ENCODE measurements around the gene HMSD.
"Not testable (repeated sequence)": the region's sequence is repeated elsewhere in the genome, so short reads cannot be mapped to it uniquely, and the experiment has no call there.

Gene HMSD, protein sequence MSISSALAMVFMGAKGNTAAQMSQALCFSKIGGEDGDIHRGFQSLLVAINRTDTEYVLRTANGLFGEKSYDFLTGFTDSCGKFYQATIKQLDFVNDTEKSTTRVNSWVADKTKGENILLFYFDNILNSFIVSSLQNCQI

DNA sequence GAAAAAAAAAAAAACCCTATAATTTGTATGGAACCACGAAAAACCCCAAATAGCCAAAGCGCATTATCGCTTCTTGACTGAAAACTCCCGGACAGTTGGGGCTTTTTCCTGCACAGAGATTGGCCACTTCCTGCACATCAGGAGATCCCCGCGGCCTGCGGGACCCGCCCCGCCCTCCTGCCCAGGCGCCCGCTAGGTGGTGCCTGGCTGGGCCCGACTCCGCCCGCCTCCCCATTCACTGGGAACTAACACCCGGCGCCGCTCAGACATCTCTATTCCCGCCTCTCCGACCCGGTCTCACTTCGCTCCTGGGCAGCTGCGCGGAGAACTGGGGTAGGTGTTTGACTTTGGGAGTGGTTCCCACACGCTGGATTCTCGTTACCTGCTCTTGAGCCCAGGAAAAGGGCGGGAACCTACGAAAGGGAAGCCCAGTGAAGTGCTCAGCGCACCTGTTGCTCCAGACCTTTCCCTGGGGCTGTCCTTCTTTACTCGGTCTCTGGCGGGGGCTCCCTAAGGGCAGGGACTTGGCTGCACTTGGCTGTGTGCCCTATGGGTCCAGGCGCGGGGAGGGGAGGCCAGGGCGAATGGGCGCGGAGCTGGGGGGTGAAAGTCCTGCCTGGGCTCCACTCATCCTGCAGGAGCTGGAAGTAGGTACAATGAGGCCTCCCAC lies at the start of gene HMSD:
Gene HMSD (plus strand): TSS at position 234 of the 670 bp plus-strand sequence. CDS start 4,155 bp downstream, outside the sequence.
- DNase-seq, result peak; percentile 66

DNA sequence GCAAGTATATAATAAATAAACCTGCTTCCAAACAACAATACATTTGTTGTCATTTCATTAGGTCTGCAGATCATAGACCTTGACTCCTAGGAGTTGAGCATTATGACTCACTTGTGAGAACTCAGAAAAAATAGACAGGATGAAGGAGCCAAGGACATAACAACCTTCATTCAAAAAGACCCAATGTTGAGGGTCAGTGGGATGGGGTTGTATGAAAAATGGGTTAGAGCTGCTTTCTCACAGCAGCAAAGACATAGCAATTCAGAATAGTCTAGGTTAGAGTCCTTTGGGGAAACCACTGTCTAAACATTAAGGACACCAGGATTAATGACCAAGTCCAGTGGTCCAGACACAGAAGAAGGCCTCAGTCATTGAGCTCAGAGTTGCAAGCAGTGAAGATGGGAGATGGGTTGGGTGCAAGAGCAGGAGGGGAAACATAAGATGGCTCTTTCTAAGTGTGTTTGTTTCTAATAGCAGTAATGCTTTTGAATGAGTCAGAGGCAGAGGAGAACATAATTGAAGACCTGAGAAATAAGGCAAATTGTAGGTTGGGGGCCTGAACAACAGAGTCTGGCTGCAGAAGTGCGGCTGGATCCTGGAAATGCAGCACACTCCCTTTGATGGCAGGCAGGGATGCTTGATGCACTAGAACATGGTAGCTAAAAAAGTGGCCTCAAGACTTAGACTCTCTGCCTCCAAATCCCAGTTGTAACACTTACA lies 45.1 kb upstream of the HMSD start:
- DNase-seq, result no peak

DNA sequence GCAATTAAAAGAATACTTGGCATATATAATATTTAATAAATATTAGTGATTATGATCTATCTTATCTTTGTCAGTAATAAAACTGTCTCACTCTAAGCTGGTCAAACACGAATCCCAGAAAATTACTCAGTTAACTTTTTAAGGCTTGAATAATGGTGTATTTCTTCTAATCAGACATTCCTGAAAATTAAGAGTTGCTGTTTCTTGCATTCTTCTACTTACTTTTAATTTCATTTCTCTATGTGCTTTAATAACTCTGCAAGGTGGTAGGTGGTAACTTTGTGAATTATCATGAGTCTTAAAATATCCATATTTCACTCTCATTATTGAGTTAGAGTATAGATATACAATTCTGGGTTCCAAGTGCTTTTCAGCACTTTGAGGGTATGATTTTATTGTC lies 44.4 kb upstream of the HMSD start:
- no peak for DNase-seq

DNA sequence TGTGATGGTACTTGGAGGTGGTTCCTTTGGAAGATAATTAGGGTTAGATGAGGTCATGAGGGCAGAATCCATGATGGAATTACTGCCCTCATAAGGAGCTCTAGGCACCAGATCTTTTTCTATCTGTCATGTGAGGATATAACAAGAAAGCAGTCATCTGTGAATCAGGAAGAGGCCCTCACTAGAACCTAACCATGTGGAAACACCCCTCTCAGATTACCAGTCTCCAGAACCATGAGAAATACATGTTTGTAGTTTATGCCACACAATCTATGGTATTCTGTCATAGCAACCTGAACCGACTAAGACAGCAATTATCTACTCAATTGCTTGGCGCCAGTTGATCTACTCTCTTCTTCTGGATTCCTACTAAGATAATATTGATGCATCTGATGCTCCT lies 43.7 kb upstream of the HMSD start:
- no peak for DNase-seq

DNA sequence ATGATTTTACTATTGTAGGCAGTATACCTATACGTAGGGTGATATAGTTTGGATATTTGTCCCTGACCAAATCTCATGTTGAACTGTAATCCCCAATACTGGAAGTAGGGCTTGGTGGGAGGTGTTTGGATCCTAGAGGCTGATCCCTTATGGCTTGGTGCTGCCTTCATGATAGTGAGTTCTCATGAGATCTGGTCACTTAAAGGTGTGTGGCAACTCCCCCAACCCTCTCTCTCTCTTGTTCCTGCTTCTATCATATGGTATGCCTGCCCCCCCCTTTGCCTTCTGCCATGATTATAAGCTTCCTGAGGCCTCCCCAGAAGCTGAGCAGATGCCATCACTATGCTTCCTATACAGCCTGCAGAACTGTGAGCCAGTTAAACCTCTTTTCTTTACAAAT lies 43.0 kb upstream of the HMSD start:
- no peak for DNase-seq

DNA sequence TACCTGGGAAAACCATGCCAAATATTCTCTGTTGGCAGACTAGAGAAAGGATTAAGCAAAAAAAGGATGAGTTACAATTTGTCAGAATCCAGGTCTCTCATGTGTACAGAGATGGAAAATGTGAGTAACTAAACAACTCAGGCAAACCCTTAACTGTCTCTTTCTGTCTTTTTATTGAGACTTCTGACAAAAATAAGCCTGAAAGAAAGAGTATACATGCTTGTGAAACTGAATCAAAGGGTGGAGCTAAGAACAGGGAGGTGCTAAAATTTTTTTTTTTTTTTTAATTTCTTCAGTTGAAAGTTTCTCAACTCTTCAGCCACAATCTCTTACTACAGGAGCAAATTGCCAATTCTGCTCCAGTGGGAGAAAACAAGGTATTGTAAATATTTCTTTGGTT lies 41.4 kb upstream of the HMSD start, which contains the start of gene SERPINB10:
Gene SERPINB10 (plus strand): TSS at position 295 of the 400 bp plus-strand sequence. CDS start 7,553 bp downstream, outside the sequence.
- DNase-seq, result no peak

DNA sequence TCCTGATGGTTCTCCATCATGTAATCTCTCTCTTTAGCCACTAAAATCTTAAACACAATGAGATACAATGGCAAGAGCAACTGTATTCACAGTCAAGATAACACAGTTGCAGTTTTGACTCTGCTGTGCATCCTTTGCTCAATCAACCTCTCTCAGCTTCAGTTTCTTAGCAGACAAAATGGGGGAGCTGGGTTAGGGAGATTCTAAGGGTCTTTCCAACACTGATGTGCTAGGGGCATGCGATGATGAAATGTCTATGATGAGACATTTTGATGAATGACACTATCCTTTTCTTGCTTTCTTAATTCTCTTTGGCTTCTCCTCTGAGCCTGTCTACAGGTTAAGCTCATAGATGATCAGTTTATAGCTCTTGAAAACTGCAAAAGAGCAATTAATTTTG lies 40.2 kb upstream of the HMSD start:
- DNase-seq, result no peak

DNA sequence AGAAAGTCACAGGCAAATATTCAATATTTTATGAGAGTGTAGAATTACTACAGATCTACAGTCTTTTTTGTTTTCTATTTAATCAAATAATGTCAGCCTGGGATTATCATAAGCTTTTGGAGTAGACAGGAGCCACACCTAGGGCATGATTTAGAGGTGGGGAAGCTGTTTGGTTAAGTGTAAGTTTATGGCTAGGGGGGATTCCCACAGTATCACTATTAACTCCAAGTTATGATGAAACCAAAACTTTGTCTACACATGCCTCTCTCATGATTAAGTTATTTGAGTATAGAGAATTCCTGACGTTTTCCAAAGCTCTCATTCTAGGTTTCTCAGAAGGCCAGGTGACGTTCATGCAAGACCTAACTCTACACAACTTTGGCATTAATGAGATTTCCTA lies 39.2 kb upstream of the HMSD start:
- no peak for DNase-seq

DNA sequence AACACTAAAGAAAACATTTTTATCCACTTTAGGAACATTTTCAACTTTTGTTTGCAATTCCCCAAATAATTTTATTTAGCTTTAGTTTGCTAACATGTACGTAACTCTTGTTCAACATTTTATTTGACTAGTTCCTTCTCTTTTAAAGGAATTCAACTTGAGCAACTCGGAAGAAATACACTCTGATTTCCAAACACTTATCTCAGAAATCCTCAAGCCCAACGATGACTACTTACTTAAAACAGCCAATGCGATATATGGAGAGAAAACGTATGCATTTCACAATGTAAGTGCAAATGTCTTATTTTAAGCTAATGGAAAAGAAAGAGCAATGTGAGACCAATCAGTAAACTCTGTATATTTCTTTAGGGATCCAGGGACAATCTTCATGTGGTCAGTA lies 31.3 kb upstream of the HMSD start:
- no peak for DNase-seq

DNA sequence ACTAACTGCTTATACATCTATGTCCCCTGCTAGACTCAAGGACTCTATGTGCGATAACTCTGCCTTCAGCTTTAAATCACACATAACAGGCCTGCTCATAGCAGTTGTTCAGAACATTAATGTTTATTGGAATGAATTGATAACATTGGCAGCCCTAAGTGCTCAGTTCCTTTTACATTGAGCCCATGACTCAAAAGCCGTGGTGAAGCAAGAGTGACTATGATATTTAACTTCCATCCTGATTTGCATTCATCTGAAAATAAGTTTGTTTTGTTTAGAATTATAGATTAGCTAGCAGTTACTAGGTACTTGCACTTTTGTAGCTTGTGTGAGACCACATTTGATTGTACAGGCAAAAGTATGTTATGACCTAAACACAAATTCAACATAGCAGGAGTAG lies 27.1 kb upstream of the HMSD start:
- DNase-seq, result no peak

DNA sequence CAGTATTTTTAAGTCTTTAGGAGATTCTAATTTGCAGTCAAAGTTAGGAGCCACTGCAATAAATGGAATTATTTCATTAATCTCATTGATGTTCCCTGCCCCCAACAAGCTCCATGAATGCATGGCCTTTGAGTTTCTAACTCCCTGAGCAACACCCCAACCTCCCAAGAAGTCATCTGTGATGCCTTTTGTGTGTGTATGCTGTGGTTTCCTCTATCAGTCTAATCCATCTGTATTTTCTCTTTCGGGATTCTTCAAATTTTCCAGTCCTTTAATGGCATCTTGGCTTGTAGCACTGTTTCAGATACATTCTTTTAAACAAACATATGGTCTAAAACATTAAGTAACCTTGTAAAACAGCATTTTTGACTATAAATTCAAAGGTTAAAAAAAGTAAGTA lies 24.6 kb upstream of the HMSD start:
- DNase-seq, result no peak

DNA sequence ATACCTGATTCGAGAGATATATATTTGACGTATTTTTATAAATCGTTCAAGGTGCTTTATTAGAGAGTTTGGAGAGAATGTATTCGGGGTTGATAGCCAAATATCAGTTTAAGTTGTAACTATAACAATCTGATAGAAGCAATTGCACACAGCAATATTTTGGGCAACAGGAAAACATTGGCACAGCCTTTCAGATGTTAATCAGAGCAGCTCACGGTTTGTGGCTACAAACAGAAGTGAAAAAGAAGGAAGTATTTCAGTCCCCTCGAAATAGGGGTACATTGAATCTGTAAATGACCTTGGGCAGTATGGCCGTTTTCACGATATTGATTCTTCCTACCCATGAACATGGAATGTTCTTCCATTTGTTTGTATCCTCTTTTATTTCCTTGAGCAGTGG lies 20.8 kb upstream of the HMSD start:
- no peak for DNase-seq

DNA sequence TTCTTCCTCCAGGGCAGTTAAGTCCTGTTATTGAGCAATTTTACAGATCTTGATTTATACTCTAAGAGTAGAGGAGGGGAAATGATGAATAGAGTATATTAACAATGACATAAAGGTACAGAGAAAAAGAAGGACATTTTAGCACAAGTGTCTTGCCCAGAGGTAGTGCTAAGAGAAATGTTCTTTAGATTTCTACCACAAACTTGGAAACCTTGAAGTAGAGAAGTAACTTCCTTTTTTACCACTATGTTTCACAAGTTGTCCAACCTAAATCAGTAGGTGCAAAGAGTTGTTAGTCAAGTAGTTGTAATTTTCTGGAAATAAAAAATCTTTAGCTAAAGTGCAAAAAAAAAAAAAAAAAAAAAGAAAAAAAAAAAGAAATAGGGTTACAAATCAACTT lies 19.7 kb upstream of the HMSD start:
- DNase-seq, result not testable (repeated sequence)

DNA sequence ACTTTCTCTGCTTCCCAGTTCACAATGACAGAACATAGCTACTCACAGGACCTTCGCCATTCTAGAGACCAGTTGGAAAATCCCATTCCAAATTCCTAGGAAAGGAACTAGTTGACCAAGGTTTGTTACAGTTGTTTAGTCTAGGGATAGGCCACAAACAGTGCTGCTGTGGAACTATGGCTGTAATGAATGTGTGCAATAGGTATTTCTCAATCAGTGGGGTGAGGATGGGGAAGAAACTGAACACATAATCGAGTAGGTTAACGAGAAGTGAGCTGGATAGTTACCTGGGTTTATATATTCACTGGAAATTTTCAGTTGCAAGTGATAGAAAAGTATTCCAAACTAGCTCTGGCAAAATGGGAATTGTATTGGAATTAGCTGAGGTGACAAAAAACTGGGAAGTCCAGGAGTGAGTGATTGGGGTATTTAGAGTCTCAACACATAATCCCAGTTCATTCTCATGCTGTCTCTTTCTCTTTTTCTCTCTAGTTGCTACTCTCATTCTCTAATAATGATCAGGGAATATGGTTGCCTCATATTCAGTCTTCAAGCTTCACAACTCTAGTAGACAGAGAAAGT lies 18.2 kb upstream of the HMSD start:
- no peak for DNase-seq

DNA sequence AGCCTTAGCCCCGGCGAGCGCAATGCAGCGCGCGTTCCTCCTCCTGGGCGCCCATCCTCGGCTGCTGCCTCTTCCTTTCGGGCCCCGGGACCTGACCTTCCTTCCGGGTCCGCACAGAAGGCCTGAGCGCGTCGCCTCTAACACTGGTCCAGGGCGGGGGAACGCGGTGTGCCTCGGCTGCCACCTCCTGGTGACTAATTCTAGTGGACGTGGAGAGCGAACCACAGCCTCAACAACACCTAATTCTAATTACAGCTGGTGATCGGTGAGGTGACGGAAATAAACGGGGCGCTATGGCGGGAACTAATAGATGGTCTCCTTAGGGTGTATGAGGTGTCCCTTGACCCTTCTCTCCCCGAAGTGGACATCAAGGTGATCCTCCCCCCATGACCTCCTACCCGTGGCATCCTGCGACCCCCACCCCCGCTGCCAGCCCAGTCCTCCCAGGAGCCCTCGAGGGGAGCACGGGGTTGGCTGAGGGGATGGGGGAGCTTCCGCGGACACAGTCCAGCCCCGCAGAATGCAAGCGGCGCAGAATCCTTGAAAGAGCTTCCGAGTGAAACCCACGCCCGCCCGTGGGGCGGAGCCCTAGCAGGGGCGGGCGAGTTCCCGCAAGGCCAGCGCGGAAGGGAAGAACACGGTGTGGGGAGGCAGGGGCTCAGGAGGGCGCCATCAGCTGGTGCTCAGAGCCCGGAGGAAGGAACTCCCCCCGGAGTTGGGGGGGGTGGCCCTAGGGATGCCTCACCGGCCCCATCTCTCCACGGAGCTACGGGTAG lies 12.8 kb upstream of the HMSD start:
- DNase-seq, result peak; percentile 60

DNA sequence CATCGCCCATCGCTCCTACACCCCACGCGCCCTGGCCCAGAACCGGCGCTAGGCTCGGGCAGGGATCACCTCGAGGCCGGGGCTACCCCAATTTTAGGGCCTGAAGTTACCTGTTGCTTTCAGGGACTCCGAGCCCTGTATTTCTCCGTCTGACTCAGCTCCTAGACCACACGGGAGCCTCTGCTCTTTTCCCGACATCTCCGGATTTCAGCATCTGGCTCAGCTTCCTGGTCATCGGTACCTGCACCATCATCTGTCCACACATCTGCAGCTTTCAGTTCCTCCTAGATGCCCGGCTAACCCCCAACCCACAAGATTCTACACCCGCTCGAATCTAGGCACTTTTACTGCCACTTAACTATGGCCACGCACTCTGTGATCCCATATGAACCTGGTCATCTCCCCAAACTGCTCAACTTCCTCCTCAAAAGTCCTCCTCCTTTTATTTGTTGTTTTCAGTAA lies 12.1 kb upstream of the HMSD start:
- peak; percentile 4 for DNase-seq

DNA sequence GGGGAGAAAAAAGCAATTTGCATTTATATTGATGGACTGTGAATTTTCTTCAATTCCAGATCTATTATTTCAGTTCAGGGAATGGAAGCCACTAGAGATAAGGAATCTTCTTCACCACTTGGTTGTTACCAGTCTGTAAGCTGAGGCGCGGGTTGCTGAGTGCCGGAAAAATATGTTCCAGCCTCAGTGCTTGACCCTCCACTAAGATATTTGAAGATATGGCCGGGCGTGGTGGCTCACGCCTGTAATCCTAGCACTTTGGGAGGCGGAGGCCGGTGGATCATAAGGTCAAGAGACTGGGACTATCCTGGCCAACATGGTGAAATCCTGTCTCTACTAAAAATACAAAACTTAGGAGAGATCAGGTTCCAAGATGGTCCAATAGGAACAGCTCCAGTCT lies 9.1 kb upstream of the HMSD start:
- no peak for DNase-seq

DNA sequence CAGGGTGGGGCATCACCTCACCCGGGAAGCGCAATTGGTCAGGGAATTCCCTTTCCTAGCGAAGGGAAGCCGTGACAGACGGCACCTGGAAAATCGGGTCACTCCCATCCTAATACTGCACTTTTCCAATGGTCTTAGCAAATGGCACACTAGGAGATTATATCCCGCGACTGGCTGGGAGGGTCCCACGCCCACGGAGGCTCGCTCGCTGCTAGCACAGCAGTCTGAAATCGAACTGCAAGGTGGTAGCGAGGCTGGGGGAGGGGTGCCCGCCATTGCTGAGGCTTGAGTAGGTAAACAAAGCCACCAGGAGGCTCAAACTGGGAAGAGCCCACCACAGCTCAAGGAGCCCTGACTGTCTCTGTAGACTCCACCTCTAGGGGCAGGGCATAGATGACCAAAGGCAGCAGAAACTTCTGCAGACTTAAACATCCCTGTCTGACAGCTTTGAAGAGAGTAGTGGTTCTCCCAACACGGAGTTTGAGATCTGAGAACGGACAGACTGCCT lies 8.5 kb upstream of the HMSD start:
- DNase-seq, result not testable (repeated sequence)

DNA sequence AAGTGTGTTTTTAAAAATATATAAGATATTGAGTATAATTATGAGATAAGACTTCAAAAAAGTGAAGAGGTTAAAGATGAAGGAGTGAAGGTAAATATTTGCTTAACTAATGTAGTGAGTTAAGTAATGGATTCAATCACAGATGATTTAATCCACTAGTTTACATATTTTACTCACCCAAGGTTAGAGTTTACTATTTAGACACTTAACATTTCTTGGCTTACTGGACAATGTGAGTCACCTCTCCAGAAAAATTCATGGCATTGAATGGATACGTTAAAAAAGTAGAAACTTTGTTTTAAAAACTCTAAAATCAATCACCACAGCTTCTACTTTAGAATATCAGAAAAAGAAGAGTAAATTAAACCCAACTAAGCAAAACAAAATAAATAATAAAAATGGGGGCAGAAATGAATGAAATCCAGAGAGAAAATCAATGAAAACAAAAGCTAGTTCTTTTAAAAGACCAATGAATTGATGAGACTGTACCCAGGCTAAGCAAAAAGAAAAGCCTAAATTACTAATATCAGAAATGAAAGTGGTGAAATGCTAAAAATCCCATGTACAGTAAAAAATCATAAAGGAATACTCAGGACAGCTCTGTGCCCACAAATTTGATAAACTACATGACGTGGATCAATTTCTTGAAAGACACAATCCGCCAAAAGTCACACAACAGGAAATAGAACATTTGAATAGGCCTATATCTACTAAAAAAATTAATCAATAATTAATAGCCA lies 1.9 kb upstream of the HMSD start:
- DNase-seq, result no peak

DNA sequence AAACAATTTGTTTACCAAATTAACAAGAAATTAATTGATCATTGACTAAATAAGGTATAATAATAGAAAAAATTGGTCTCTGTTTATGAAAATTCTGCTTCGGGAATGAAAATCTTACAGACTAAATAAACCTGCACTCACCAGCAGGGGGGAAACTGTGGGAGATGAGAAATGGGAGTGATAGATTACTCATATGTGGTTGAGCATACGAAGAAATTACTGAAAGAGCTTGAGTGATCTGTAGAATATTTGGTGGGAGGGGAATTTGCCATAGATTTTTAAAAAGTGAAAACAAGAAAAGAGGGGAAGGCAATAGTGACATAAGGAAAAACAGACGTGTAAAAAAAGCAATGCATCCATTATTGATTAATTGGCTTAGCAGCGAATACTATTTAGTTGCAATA lies 2.2 kb downstream of the HMSD start:
- DNase-seq, result peak; percentile 34

DNA sequence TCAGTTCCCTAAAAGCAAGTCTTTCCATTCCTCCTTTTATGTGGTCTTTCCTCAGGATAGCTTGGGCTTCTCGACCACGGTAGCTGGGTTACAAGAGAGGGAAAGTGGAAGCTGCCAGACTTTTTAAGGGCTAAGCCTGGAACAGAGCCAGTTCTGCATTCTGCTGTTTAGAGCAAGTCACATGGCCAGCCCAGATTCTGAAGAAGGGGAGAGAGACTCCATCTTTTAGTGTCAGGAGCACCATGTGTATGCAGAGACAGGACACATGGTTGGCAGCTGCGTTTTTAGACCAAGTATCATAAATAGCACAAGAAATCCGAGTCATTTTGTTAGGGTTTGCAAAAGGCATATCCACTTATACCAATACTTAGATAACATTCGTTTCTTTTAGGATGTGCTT lies 4.7 kb downstream of the HMSD start:
- DNase-seq, result no peak

DNA sequence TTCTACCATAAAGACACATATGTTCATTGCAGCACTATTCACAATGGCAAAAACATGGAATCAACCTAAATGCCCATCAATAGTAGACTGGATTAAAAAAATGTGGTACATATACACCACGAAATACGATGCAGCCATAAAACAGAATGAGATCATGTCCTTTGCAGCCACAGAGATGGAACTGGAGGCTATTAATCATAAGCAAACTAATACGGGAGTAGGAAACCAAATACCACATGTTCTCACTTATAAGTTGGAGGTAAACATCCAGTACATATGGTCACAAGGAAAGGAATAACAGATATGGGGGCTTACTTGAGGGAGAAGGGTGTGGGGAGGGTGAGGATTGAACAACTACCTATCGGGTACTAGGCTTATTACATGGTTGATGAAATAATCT lies 7.7 kb downstream of the HMSD start:
- no peak for DNase-seq

Data from stimulated activated CD4-positive, alpha-beta T cell treated with anti-CD3 and anti-CD28 coated beads, Interleukin-1b, Interleukin-23, amount 100 ng/mL, for 48 hours (primary cell).